NCI-H1092 (cell line): Measurements from ENCODE around the gene POTEJ.
"Not testable (repeated sequence)": the region's sequence is repeated elsewhere in the genome, so short reads cannot be mapped to it uniquely, and the experiment has no call there.

Experiments
- DNase-seq: peaks from one replicate; lab custom pipeline; 2025; lab: John Stamatoyannopoulos, UW

POTEJ gene

GRCh38 chr2:130611140-130611539, at the start of gene POTEJ:
POTEJ (plus strand) TSS chr2:130611440; CDS start chr2:130611533, 93 bp downstream.
- DNase-seq = not testable (repeated sequence)

- not testable (repeated sequence) for DNase-seq
These were observed 45.1 kb upstream of the POTEJ start for GRCh38 chr2:130566165-130566564.

GRCh38 chr2:130571929-130572328, 39.3 kb upstream of the POTEJ start:
- DNase-seq = not testable (repeated sequence)

- DNase-seq = not testable (repeated sequence)
These were observed 37.0 kb upstream of the POTEJ start for GRCh38 chr2:130574230-130574629.

GRCh38 chr2:130576209-130576784, 34.9 kb upstream of the POTEJ start:
- not testable (repeated sequence) for DNase-seq

- not testable (repeated sequence) for DNase-seq
These were observed 33.7 kb upstream of the POTEJ start for GRCh38 chr2:130577559-130577958.

- DNase-seq = not testable (repeated sequence)
These were observed 32.1 kb upstream of the POTEJ start for GRCh38 chr2:130579121-130579520.

GRCh38 chr2:130581491-130581890, 29.7 kb upstream of the POTEJ start:
- not testable (repeated sequence) for DNase-seq

- not testable (repeated sequence) for DNase-seq
These were observed 28.3 kb upstream of the POTEJ start for GRCh38 chr2:130582970-130583369.

GRCh38 chr2:130583582-130583981, 27.7 kb upstream of the POTEJ start:
- not testable (repeated sequence) for DNase-seq

- DNase-seq = not testable (repeated sequence)
These were observed 26.5 kb upstream of the POTEJ start for GRCh38 chr2:130584726-130585125.

- DNase-seq = not testable (repeated sequence)
These were observed 22.4 kb upstream of the POTEJ start for GRCh38 chr2:130588688-130589458.

GRCh38 chr2:130590170-130590841, 20.9 kb upstream of the POTEJ start:
- DNase-seq = not testable (repeated sequence)

GRCh38 chr2:130590842-130591359, 20.3 kb upstream of the POTEJ start:
- not testable (repeated sequence) for DNase-seq

GRCh38 chr2:130592791-130593414, 18.3 kb upstream of the POTEJ start:
- DNase-seq = not testable (repeated sequence)

GRCh38 chr2:130594011-130594410, 17.2 kb upstream of the POTEJ start:
- DNase-seq = not testable (repeated sequence)

GRCh38 chr2:130596757-130597156, 14.5 kb upstream of the POTEJ start:
- DNase-seq = not testable (repeated sequence)

GRCh38 chr2:130597994-130598393, 13.2 kb upstream of the POTEJ start:
- DNase-seq = not testable (repeated sequence)

- DNase-seq = not testable (repeated sequence)
These were observed 12.8 kb upstream of the POTEJ start for GRCh38 chr2:130598463-130598862.

- DNase-seq = not testable (repeated sequence)
These were observed 11.8 kb upstream of the POTEJ start, which contains the start of gene CFC1 for GRCh38 chr2:130599393-130599792. CFC1 (minus strand) TSS chr2:130599575; CDS start chr2:130599287, 288 bp downstream.

GRCh38 chr2:130599926-130600325, 11.3 kb upstream of the POTEJ start:
- not testable (repeated sequence) for DNase-seq
